Uterus (tissue), 4 donors: Measurements from ENCODE around the gene EPHA7. TPM values are rescaled to one million over a fixed set of nuclear protein-coding genes. Genes with fewer than 3 reads are reported as not detected.

Experiments used
- DNase-seq, 2 donors: peaks; one replicate each; pipeline ENCODE4 v3.0.0-alpha.2; 2019 to 2020
- H3K27ac ChIP-seq, 2 donors: fragments of 200-600 bp; sonication (generic); 1 replicate in 1 of 2; 2 replicates in 1 of 2; pipeline ENCODE4 v1.5.1; 2016 to 2018
- H3K27me3 ChIP-seq, 2 donors: fragments of 200-600 bp; sonication (generic); one replicate each; pipeline ENCODE4 v1.5.1; 2018 to 2019; ENCODE audit warnings: control low read depth in 1 of 2
- H3K36me3 ChIP-seq, 2 donors: fragments of 200-600 bp; sonication (generic); one replicate each; pipeline ENCODE4 v1.5.1; 2019; ENCODE audit warnings: control low read depth in 1 of 2
- H3K4me1 ChIP-seq, 2 donors: fragments of 200-600 bp; sonication (generic); one replicate each; pipeline ENCODE4 v1.5.1; 2018 to 2019; ENCODE audit warnings: control low read depth in 1 of 2
- H3K4me3 ChIP-seq, 2 donors: fragments of 200-600 bp; sonication (generic); 1 replicate in 1 of 2; 2 replicates in 1 of 2; pipeline ENCODE4 v1.5.1; 2018 to 2019; ENCODE audit warnings: mild to moderate bottlenecking in 1 of 2
- H3K9me3 ChIP-seq, 2 donors: fragments of 200-600 bp; sonication (generic); one replicate each; pipeline ENCODE4 v1.5.1; 2019; ENCODE audit warnings: control low read depth in 1 of 2
- CTCF ChIP-seq, 4 experiments: fragments of 200-600 bp in 2 of 4; fragments of 450-650 bp in 2 of 4; sonication (generic) in 2 of 4; IDR thresholded peaks; one replicate each; pipeline ENCODE4 v1.5.1; 2016 to 2019; ENCODE audit warnings: antibody characterized with exemption in 4 of 4, mild to moderate bottlenecking in 2 of 4, moderate library complexity in 1 of 4
- POLR2A ChIP-seq, 2 donors: fragments of 450-650 bp; IDR thresholded peaks; one replicate each; pipeline ENCODE4 v1.6.1; 2016; ENCODE audit warnings: antibody characterized with exemption in 2 of 2, mild to moderate bottlenecking in 1 of 2, moderate library complexity in 1 of 2
- intact Hi-C: fragments of 100-400 bp; cut with DNase I; formaldehyde crosslinking; loops from one replicate; pipeline ENCODE4 v1.15.1; 2023; ENCODE audit warnings: low total_unique reads
- total RNA-seq, 4 donors: library from RNA; depleted of rRNA in 3 of 4; stranded (reverse); fragments of >200 nt in 3 of 4; gene quantifications; one replicate each; pipeline versions ENCODE4 v1.1.0 to v1.2.4, GENCODE V29; 2014 to 2023
- donor health status: DM: yes; HTN: yes; CAD: no.

The EPHA7 gene
- total RNA-seq, 4 donors from 2014 or later: 0.77 to 46.8 (median 2.1) TPM

- H3K9me3 ChIP-seq: no peaks in the 10 kb centered on the region
- DNase-seq: no peak
- no peaks in the 10 kb centered on the region for H3K36me3 ChIP-seq
- intact Hi-C loops: no loop called here
- H3K27me3 ChIP-seq: peaks cover 12 to 48% of the 10 kb centered on the region in 2 donors
- H3K4me1 ChIP-seq: peaks cover 0 to 12% of the 10 kb centered on the region in 2 donors
- no peak overlapping the region for H3K27ac ChIP-seq
- no peak overlapping the region for H3K4me3 ChIP-seq
- TF ChIP-seq CTCF (IDR thresholded peaks at IDR 0.05): no peak
- TF ChIP-seq POLR2A (IDR thresholded peaks at IDR 0.05): no peak
Measured at GRCh38 chr6:93413190-93413589, 6.2 kb downstream of the EPHA7 start.

- TF ChIP-seq CTCF (IDR thresholded peaks at IDR 0.05) (no peak), POLR2A (IDR thresholded peaks at IDR 0.05) (no peak)
- Histone ChIP-seq H3K27me3 (peaks cover 12 to 48% of the 10 kb centered on the region in 2 donors), H3K4me3 (no peak overlapping the region), H3K9me3 (no peaks in the 10 kb centered on the region), H3K4me1 (peaks cover 0 to 9% of the 10 kb centered on the region in 2 donors), H3K36me3 (no peaks in the 10 kb centered on the region), H3K27ac (no peak overlapping the region)
- intact Hi-C loops: no loop called here
- no peak for DNase-seq
Measured at GRCh38 chr6:93412452-93412851, 6.9 kb downstream of the EPHA7 start.

GRCh38 chr6:93407186-93407585 lies 12.2 kb downstream of the EPHA7 start:
- no peaks in the 10 kb centered on the region for H3K9me3 ChIP-seq
- no peak overlapping the region for H3K27ac ChIP-seq
- DNase-seq: no peak
- TF ChIP-seq CTCF (IDR thresholded peaks at IDR 0.05) (no peak), POLR2A (IDR thresholded peaks at IDR 0.05) (no peak)
- H3K36me3 ChIP-seq: no peaks in the 10 kb centered on the region
- no peak overlapping the region for H3K4me3 ChIP-seq
- H3K4me1 ChIP-seq: no peaks in the 10 kb centered on the region
- H3K27me3 ChIP-seq: peaks cover 0 to 12% of the 10 kb centered on the region in 2 donors
- intact Hi-C loops: no loop called here

GRCh38 chr6:93403390-93403789 lies 16.0 kb downstream of the EPHA7 start:
- Histone ChIP-seq H3K27me3 (peaks cover 0 to 17% of the 10 kb centered on the region in 2 donors), H3K9me3 (no peaks in the 10 kb centered on the region), H3K4me3 (no peak overlapping the region), H3K36me3 (no peaks in the 10 kb centered on the region), H3K4me1 (no peaks in the 10 kb centered on the region), H3K27ac (no peak overlapping the region)
- DNase-seq: no peak
- intact Hi-C loops: no loop called here
- TF ChIP-seq CTCF (IDR thresholded peaks at IDR 0.05) (no peak), POLR2A (IDR thresholded peaks at IDR 0.05) (no peak)

GRCh38 chr6:93398723-93399122 lies 20.6 kb downstream of the EPHA7 start:
- no peak for DNase-seq
- H3K27ac ChIP-seq: no peak overlapping the region
- no peaks in the 10 kb centered on the region for H3K9me3 ChIP-seq
- peaks cover 0 to 14% of the 10 kb centered on the region in 2 donors for H3K27me3 ChIP-seq
- no peak overlapping the region for H3K4me3 ChIP-seq
- no peak for TF ChIP-seq POLR2A (IDR thresholded peaks at IDR 0.05)
- TF ChIP-seq CTCF (IDR thresholded peaks at IDR 0.05): no peak
- H3K36me3 ChIP-seq: no peaks in the 10 kb centered on the region
- no peaks in the 10 kb centered on the region for H3K4me1 ChIP-seq
- intact Hi-C loops: no loop called here
